B cell (primary cell): Measurements from ENCODE around the gene AKR1B15. TPM values are rescaled to one million over a fixed set of nuclear protein-coding genes. Genes with fewer than 3 reads are reported as not detected.

Experiments
- ATAC-seq: fragments of 200-7000 bp; cut with Tn5 transposase; one replicate; pipeline ENCODE4 v1.10.0; 2021; ENCODE audit warnings: low read depth, mild to moderate bottlenecking, moderate number of reproducible peaks, moderate library complexity
- CTCF ChIA-PET: fragments of 350-600 bp; sonication (Branson Sonifier 250); formaldehyde crosslinking; loops from one replicate; lab custom pipeline; 2021; ENCODE audit warnings: antibody characterized with exemption, inconsistent platforms; lab: Charles Lee
- POLR2A ChIA-PET: fragments of 350-600 bp; sonication (Branson Sonifier 250); formaldehyde crosslinking; loops from one replicate; lab custom pipeline; 2021; ENCODE audit warnings: antibody characterized with exemption; lab: Charles Lee
- DNase-seq: peaks from one replicate; pipeline ENCODE4 v3.0.0; 2013
- H2AFZ ChIP-seq: 2 replicates; pipeline ENCODE4 v1.6.1; 2012; ENCODE audit warnings: mild to moderate bottlenecking, low read depth, low read length; ENCODE audit not compliant: insufficient read depth, poor library complexity, severe bottlenecking
- H3K27ac ChIP-seq, 2 donors: 1 replicate in 1 of 2; 2 replicates in 1 of 2; pipeline ENCODE4 v1.5.1; 2012 to 2013; ENCODE audit warnings: low read length in 2 of 2, mild to moderate bottlenecking in 2 of 2, moderate library complexity in 1 of 2
- H3K27me3 ChIP-seq, 4 experiments: fragments of 200-600 bp in 1 of 4; sonication (generic) in 1 of 4; replicated peaks in 1 of 4; 1 replicate in 2 of 4; 2 replicates in 2 of 4; pipeline versions ENCODE4 v1.6.1 to v1.7.0; 2013 to 2016; ENCODE audit warnings: low read length in 3 of 4, mild to moderate bottlenecking in 2 of 4, mixed read lengths in 1 of 4, moderate library complexity in 1 of 4; ENCODE audit not compliant: insufficient read depth in 4 of 4, control insufficient read depth in 3 of 4; ENCODE audit errors: control extremely low read depth in 1 of 4
- H3K36me3 ChIP-seq, 2 experiments: replicated peaks in 1 of 2; 1 replicate in 1 of 2; 2 replicates in 1 of 2; pipeline versions ENCODE4 v1.6.1 to v1.7.1; 2013; ENCODE audit warnings: low read length in 1 of 2; ENCODE audit not compliant: insufficient read depth in 2 of 2, control insufficient read depth in 1 of 2; ENCODE audit errors: control extremely low read depth in 1 of 2, extremely low read depth in 1 of 2
- H3K4me1 ChIP-seq, 2 donors: fragments of 200-600 bp in 1 of 2; sonication (generic) in 1 of 2; 1 replicate in 1 of 2; 2 replicates in 1 of 2; pipeline versions ENCODE4 v1.5.1 to v1.6.1; 2013 to 2017; ENCODE audit warnings: low read length in 2 of 2; ENCODE audit not compliant: control insufficient read depth in 2 of 2, insufficient read depth in 2 of 2
- H3K4me2 ChIP-seq: replicated peaks from 2 replicates; pipeline ENCODE3; 2012; ENCODE audit warnings: mild to moderate bottlenecking, low read depth, low read length; ENCODE audit not compliant: poor library complexity, severe bottlenecking
- H3K4me3 ChIP-seq, 5 experiments: fragments of 200-600 bp in 1 of 5; sonication (generic) in 1 of 5; 1 replicate in 3 of 5; 2 replicates in 2 of 5; pipeline versions ENCODE4 v1.5.1 to v1.7.0; 2011 to 2016; ENCODE audit warnings: low read length in 4 of 5, mild to moderate bottlenecking in 4 of 5, low read depth in 2 of 5, control low read depth in 1 of 5, moderate library complexity in 1 of 5; ENCODE audit not compliant: insufficient read depth in 1 of 5; ENCODE audit errors: control extremely low read depth in 1 of 5, extremely low read depth in 1 of 5
- H3K79me2 ChIP-seq: fragments of 200-600 bp; sonication (generic); one replicate; pipeline ENCODE4 v1.6.0; 2016; ENCODE audit warnings: low read length; ENCODE audit not compliant: control insufficient read depth, insufficient read depth
- H3K9ac ChIP-seq: fragments of 200-600 bp; sonication (generic); 2 replicates; pipeline ENCODE4 v1.6.1; 2017; ENCODE audit warnings: mild to moderate bottlenecking, low read length, moderate library complexity
- H3K9me3 ChIP-seq, 3 donors: one replicate each; pipeline versions ENCODE4 v1.6.1 to v1.7.1; 2013; ENCODE audit warnings: low read length in 2 of 3; ENCODE audit not compliant: control insufficient read depth in 2 of 3, insufficient read depth in 1 of 3; ENCODE audit errors: control extremely low read depth in 1 of 3
- H4K20me1 ChIP-seq: 2 replicates; pipeline ENCODE4 v1.6.0; 2012; ENCODE audit warnings: mild to moderate bottlenecking, low read length; ENCODE audit not compliant: insufficient read depth, control insufficient read depth, poor library complexity, severe bottlenecking
- H3K27ac Mint-ChIP-seq: one replicate; pipeline ENCODE4 v1.8.0; 2021; ENCODE audit warnings: mixed read lengths
- H3K27me3 Mint-ChIP-seq: one replicate; pipeline ENCODE4 v1.8.0; 2021; ENCODE audit warnings: mixed read lengths
- H3K4me1 Mint-ChIP-seq: one replicate; pipeline ENCODE4 v1.8.0; 2021; ENCODE audit warnings: mixed read lengths
- H3K4me3 Mint-ChIP-seq: one replicate; pipeline ENCODE4 v1.8.0; 2021; ENCODE audit warnings: mixed read lengths
- H3K9me3 Mint-ChIP-seq: one replicate; pipeline ENCODE4 v1.8.0; 2022; ENCODE audit warnings: mixed read lengths; ENCODE audit not compliant: insufficient read depth
- EZH2 ChIP-seq: IDR thresholded peaks from 2 replicates; pipeline ENCODE4 v1.6.1; 2012; ENCODE audit warnings: borderline replicate concordance, low read depth, mild to moderate bottlenecking, moderate library complexity, low read length; ENCODE audit not compliant: insufficient read depth, poor library complexity, severe bottlenecking
- WGBS: methylation state at CpG from one replicate; pipeline ENCODE4 v1.1.5; 2013; ENCODE audit warnings: missing lambda C conversion rate; ENCODE audit not compliant: insufficient coverage; 5-methylcytosine and 5-hydroxymethylcytosine counted together
- intact Hi-C: fragments of 100-400 bp; cut with micrococcal nuclease; formaldehyde crosslinking; loops from one replicate; pipeline ENCODE4 v1.10.0; 2022
- polyA plus RNA-seq: library from polyadenylated mRNA; depleted of rRNA; stranded (reverse); fragments of >200 nt; gene quantifications from 2 replicates; pipeline ENCODE4 v1.2.3, GENCODE V29; 2012
- total RNA-seq, 2 donors: library from RNA; stranded (reverse); fragments of 120-200 nt in 1 of 2; gene quantifications; 1 replicate in 1 of 2; 2 replicates in 1 of 2; pipeline versions ENCODE4 v1.2.3 to v1.2.4, GENCODE V29; 2013 to 2022
- TF ChIP-seq, protein P1 (sequence below): fragments of 200-600 bp; IDR thresholded peaks from one replicate; pipeline ENCODE4 v1.8.0; 2022; ENCODE audit warnings: antibody characterized with exemption, mild to moderate bottlenecking

Gene AKR1B15
- total and polyA plus RNA-seq, 2 donors (not counting 1 experiment from before 2014, with no cell fraction given): not detected

DNA sequence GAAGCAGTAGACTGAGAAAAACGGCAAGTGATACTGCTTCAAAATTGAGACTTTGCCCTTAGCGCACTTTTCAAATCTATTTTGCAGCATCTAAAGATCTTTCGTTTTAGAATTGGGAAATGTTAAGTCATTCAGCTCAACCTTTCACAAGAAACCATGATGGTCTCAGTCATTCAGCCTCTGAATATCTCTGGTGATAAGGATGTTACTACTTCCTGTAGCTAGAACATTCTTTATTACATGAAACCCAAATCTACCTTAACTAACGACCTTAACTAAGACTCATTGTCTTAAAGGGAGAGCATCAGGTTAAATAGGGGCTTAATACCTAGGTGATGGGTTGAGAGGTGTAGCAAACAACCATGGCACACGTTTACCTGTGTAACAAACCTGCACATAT lies 47.9 kb upstream of the AKR1B15 start:
- Mint-ChIP-seq H3K27ac (no peak overlapping the region), H3K9me3 (no peaks in the 10 kb centered on the region), H3K4me1 (no peaks in the 10 kb centered on the region), H3K4me3 (no peak overlapping the region), H3K27me3 (peaks cover 18% of the 10 kb centered on the region)
- no peak for TF ChIP-seq EZH2
- TF ChIP-seq, protein P1, sequence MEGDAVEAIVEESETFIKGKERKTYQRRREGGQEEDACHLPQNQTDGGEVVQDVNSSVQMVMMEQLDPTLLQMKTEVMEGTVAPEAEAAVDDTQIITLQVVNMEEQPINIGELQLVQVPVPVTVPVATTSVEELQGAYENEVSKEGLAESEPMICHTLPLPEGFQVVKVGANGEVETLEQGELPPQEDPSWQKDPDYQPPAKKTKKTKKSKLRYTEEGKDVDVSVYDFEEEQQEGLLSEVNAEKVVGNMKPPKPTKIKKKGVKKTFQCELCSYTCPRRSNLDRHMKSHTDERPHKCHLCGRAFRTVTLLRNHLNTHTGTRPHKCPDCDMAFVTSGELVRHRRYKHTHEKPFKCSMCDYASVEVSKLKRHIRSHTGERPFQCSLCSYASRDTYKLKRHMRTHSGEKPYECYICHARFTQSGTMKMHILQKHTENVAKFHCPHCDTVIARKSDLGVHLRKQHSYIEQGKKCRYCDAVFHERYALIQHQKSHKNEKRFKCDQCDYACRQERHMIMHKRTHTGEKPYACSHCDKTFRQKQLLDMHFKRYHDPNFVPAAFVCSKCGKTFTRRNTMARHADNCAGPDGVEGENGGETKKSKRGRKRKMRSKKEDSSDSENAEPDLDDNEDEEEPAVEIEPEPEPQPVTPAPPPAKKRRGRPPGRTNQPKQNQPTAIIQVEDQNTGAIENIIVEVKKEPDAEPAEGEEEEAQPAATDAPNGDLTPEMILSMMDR: no peak
- no peaks in the 10 kb centered on the region for H4K20me1 ChIP-seq
- H3K79me2 ChIP-seq: no peaks in the 10 kb centered on the region
- H3K4me2 ChIP-seq: no peak overlapping the region
- H3K4me1 ChIP-seq: no peaks in the 10 kb centered on the region
- no peak for DNase-seq
- H3K9ac ChIP-seq: no peak overlapping the region
- no peak overlapping the region for H3K4me3 ChIP-seq
- CTCF ChIA-PET: interaction anchor here (1.0 to 1.3 kb wide), 3 partner anchors 8 to 13 kb away, joined by 5 to 6 read pairs (median 5); no protein-coding TSS in a partner anchor
- intact Hi-C loops: no loop called here
- H3K27ac ChIP-seq: no peak overlapping the region
- peaks cover 0 to 6% (median 2%) of the 10 kb centered on the region in 4 experiments for H3K27me3 ChIP-seq
- no peak for ATAC-seq
- no peaks in the 10 kb centered on the region for H3K36me3 ChIP-seq
- POLR2A ChIA-PET: no interaction called here
- no peak overlapping the region for H2AFZ ChIP-seq
- 100% methylated on average over 1 of the region's 5 CpGs for WGBS
- no peaks in the 10 kb centered on the region for H3K9me3 ChIP-seq

DNA sequence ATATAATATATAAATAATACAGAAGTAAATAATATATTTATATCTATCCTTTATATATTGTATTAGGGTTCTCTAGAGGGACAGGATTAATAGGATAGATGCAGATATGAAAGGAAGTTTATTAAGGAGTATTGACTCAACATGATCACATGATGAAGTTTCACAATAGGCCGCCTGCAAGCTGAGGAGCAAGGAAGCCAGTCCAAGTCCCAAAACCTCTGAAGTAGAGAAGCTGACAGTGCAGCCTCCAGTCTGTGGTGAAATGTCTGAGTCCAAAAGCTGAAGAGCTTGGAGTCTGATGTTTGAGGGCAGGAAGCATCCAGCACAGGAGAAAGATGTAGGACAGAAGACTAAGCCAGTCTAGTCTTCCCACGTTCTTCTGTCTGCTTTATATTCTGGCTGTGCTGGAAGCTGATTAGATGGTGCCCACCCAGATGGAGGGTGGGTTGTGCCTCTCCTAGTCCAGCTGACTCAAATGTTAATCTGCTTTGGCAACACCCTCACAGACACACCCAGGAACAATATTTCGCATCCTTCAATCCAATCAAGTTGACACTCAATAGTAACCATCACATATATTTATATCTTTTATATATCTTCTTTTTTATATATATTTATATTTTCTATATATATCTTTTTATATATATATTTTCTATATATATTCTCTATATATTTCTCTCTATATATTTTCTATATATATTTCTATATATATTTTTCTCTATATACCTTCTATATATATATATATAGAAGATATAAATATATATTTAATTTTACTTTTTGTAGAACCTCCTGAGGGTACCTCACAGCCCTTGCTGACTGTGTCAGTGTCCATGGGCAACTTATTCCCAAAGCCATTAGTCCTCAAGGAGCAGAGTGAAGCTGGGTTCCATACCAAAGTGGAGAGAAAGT lies 46.2 kb upstream of the AKR1B15 start:
- Histone ChIP-seq H3K27me3 (peaks cover 0 to 8% (median 2%) of the 10 kb centered on the region in 4 experiments), H3K4me1 (no peaks in the 10 kb centered on the region), H3K9me3 (no peaks in the 10 kb centered on the region), H3K36me3 (no peaks in the 10 kb centered on the region), H3K4me3 (no peak overlapping the region), H3K79me2 (no peaks in the 10 kb centered on the region), H3K4me2 (no peak overlapping the region), H3K9ac (no peak overlapping the region), H4K20me1 (no peaks in the 10 kb centered on the region), H2AFZ (no peak overlapping the region), H3K27ac (no peak overlapping the region)
- DNase-seq (no peak), ATAC-seq (no peak)
- no peak overlapping the region for H3K4me3 Mint-ChIP-seq
- TF ChIP-seq EZH2: no peak
- ChIA-PET POLR2A (no interaction called here), CTCF (no interaction called here)
- intact Hi-C loops: no loop called here
- no peaks in the 10 kb centered on the region for H3K4me1 Mint-ChIP-seq
- no peaks in the 10 kb centered on the region for H3K9me3 Mint-ChIP-seq
- no peak overlapping the region for H3K27ac Mint-ChIP-seq
- WGBS: 67% methylated on average over 1 of the region's 3 CpGs
- H3K27me3 Mint-ChIP-seq: peaks cover 18% of the 10 kb centered on the region
